HG02885 (cell line): ENCODE data around the gene CDKL5.

Experiments
- ATAC-seq: cut with Tn5 transposase; IDR thresholded peaks from one replicate; pipeline ENCODE4 v1.9.1; 2021; ENCODE audit warnings: mild to moderate bottlenecking; ENCODE audit not compliant: unreplicated experiment, poor library complexity

CDKL5 gene

DNA sequence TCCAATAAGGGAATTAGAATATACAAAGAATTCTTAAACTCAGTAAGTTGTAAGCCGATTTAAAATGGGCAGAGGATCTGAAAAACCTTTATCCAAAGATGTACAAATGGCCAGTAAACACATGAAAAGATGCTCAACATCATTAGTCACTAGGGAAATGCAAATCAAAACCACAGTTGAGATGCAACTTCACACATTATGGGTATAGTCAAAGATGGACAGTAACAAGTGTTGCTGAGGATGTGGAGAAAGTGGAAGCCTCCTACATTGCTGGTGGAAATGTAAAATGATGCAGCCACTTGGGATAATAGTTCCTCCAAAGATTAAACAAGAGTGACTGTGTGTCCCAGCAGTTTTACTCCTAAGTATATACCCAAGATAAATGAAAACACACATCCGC lies 213.9 kb downstream of the CDKL5 start:
- no peak for ATAC-seq

DNA sequence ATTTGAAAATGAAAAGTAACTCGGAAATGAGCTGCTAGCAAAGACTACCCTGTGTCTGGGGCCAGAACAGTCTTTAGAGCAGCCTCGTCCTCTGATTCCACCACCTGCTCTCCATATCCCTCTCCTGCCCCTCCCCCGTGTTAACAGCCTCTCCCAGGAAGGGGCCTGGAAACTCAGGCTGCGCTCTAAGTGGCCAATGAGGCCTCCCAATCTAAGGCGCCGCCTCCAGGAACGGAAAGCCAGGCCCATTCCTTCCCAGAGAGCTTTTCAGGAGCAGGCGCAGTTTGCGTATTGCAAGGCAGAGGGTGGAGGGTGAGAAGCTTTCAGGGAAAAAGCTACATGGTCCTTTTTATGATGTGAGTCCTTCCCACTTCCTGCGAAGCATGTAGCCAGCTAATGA lies 215.3 kb downstream of the CDKL5 start:
- ATAC-seq: no peak

DNA sequence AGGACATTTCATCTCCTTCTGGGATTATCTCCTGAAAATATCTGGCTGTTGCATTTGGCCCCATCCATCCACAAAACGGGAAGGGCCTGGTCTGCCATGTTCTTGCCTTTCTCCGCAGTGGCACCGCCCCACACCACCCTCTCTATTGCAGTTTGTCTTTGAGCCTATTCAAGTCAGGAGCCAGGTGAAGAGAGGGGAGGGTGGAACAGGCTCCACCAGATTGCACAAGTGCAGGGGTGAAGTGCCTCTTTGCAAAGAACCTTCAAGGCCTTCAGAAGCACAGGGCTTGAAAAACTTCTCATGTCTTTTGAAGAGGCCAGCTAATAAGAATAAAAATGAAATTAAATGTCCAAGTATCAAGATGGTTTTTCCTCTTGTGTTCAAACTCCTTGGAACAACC lies 217.8 kb downstream of the CDKL5 start:
- no peak for ATAC-seq

DNA sequence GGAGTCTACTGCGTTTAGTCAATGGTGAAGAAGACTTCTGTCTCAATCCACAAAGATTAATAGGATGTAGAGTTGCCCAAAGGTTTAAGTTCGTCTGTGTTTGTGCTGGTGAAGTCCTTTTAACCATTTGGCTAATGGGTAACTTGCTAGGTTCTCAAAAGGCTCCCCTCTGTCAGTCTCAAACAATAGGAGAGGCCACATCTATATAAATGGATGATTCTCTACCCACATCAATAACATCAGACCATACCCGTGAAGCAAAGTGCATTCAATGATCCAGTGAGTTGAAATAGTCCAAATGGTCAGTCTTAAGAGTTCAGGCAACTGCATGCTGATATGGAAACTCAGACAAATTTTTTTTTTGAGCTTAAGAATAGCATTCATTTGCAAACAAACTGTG lies 218.4 kb downstream of the CDKL5 start:
- no peak for ATAC-seq

DNA sequence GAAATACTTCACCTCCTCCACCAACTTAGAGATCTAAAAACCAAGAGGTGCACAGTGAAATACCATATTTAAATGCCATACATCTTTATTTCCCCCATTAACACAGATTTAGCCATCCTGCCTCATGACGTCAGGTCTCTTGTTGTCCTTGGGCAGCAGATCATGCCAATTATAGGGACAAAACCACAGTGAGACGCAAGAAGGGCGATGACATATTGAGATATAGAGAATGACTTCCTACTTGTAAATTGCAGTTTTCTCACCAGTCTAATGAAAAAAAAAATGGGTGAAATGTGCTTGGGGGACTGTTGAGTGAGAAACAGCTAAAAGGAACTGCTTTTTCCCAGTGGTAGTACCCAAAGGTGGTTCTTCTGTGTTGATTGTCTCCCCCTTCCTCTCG lies 222.2 kb downstream of the CDKL5 start:
- ATAC-seq: no peak

DNA sequence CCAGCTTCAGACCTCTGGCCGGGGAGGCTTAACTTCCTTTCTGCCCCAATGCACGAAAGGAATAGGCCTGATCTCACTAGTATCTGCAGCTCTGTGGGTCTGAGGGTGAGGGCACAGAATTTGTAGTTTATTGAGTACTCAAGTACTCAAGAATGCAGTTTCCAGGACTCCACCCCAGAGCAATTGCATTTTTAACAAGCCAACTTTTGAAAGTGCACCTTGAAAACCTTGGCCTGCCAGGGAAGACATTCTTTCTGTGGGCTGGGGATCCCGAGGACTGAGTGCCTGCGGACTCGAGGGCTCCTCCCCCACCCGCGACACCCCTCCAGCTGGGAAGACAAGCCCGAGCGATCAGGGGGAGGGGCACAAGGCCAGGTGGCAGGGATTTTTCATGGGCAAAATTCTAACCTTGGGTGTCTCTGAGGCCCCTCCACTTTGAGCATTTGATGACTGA lies 224.1 kb downstream of the CDKL5 start:
- no peak for ATAC-seq

DNA sequence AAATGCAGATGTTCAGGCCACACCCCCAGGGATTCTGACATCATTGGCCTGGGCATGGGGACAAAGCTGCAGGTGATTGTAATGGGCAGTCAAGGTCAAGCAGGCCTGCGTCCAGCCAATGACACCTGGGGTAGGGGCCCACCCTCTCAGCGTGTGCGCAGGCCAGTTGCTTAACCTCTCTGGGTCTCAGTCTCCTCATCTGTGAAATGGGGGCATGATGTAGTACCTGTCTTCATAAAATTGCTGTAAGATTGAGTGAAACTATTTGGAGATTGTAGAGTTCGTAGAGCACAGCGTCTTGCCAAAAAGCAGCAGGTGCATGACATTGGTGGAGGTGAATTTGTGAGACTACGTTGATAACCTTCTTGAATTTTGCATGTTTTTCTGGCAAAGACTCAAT lies 225.3 kb downstream of the CDKL5 start:
- no peak for ATAC-seq

- ATAC-seq: no peak
Observed at GRCh38 chrX:18652636-18653035, 227.2 kb downstream of the CDKL5 start.

GRCh38 chrX:18654875-18655836 lies 229.7 kb downstream of the CDKL5 start:
- ATAC-seq: no peak

DNA sequence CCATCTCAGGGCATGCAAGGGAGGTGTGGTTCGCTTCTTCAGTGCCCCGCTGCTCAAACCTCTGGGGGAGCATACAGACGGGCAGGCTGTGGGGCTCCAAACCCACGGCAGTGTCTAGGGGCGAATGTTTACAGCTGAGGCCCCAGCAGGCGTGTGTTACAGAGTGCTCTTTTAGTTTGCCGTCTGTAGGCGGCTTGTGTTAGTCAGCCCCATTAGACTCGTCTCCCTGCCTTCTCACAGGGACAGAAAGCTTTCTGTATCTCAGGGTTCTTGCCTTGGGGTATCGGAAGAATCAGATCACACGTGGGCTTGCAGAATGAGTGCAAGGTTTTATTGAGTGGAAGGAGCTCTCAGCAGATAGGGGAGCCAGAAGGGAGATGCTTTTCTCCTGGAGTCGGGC lies 235.9 kb downstream of the CDKL5 start:
- no peak for ATAC-seq

- no peak for ATAC-seq
Observed at GRCh38 chrX:18664947-18665346, 239.5 kb downstream of the CDKL5 start.

DNA sequence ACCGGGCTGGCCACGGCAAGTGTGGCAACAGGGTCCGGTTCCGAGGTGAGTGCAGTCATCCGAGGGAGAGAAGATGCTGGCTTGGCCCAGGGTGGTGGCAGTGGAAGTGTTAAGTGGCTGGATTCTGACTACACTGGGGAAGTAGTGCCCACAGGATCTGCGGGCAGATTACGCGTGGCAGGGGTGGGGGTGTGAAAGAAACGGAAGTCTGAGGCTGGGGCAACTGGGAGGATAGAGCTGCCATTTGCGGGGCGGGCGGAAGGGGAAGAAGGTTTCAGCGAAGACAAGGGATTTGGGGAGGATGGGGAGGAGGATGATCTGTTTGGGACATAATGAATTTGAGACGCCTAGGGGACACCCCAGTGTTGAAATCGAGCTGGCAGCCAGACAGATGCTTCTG lies 241.2 kb downstream of the CDKL5 start:
- no peak for ATAC-seq

DNA sequence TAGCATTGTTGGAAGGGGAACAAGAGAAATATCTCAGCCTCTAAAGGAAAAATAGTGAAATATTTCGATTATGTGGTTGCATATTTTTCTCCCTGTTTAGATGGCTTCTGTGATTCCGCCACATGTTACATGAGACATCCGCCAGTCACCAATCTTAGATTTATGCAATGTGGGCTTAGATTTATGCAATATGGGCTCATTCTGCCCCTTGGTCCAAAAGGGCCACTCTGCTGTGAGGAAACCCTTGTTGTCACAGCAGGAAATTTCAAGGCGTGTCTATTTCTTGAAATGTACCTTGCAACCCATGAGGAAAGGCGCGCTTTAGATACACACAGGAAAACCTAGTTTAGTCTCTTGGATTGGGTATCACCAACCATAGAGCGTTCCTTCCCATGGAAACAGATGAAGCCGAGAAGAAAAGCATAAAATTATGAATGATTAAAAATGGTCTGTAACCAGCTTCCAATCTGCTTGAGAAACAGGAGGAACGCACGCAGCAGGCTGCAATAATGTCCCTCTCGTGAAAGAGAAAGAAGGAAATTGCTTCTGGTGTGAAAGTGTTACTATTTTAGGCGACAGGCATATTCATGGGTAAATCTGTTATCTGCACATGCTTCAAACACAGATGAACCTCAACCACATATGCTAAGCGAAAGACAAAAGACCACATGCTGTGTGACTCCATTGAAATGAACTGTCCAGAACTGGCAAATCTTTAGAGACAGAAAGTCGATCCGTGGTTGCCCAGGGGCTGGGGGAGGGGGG lies 242.8 kb downstream of the CDKL5 start:
- no peak for ATAC-seq

- ATAC-seq: no peak
Observed at GRCh38 chrX:18672008-18672407, 246.6 kb downstream of the CDKL5 start, which contains the start of gene RS1. Gene RS1 (minus strand): TSS chrX:18672108. CDS start chrX:18672068, 40 bp downstream.

GRCh38 chrX:18674417-18674787 lies 249.0 kb downstream of the CDKL5 start:
- ATAC-seq: peak; percentile 39

GRCh38 chrX:18674788-18675735 lies 249.7 kb downstream of the CDKL5 start:
- peak; percentile 78 for ATAC-seq

GRCh38 chrX:18676050-18676449 lies 250.6 kb downstream of the CDKL5 start:
- no peak for ATAC-seq

DNA sequence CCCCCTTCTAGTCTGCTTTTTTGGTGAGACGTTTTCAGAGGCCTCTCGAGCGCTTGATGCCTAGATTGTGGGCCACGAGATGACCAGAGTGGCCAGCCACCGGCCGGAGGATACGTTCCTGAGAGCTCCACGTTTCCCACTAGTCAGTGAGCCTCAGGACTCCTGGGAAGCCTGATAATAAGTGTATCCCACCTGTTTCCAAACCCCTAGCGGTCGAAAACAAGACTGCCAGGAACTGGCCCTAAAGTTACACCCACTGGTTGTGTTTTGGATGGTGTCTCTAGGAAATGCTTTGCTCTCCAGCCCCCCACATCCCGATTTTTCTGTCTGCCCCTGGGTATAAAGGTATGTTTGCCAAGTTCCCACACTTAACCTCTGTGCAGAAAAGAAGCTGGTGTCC lies 251.1 kb downstream of the CDKL5 start:
- ATAC-seq: no peak

- no peak for ATAC-seq
Observed at GRCh38 chrX:18677161-18677869, 251.9 kb downstream of the CDKL5 start.

DNA sequence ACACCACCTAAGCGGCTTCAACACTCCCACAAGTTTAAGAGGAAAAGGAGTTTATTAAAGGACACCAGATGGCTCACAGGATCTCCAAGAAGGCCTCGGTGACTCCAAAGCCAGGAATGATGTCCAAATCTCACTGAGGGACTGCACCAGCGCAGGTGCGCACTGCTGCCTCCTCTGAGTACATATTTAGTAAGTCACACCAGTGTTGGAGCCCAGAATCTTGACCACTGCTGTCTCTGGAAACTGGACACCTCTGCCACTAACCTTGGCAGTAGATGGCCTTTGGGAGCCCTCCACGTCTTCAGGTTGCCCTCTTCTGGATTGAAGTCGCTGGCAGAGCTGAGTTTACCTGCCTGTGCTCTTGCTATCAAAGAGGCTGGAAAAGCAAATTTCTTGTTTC lies 256.6 kb downstream of the CDKL5 start:
- ATAC-seq: no peak
